GM21360 (cell line): ENCODE measurements around the gene PCSK6.
"Not testable (repeated sequence)": the region's sequence is repeated elsewhere in the genome, so short reads cannot be mapped to it uniquely, and the experiment has no call there.

ENCODE experiments used
- ATAC-seq: cut with Tn5 transposase; IDR thresholded peaks from one replicate; pipeline ENCODE4 v1.9.1; 2021; ENCODE audit warnings: mild to moderate bottlenecking, moderate library complexity; ENCODE audit not compliant: unreplicated experiment

PCSK6 gene

GRCh38 chr15:101406036-101406435 lies 83.5 kb downstream of the PCSK6 start:
- no peak for ATAC-seq

DNA sequence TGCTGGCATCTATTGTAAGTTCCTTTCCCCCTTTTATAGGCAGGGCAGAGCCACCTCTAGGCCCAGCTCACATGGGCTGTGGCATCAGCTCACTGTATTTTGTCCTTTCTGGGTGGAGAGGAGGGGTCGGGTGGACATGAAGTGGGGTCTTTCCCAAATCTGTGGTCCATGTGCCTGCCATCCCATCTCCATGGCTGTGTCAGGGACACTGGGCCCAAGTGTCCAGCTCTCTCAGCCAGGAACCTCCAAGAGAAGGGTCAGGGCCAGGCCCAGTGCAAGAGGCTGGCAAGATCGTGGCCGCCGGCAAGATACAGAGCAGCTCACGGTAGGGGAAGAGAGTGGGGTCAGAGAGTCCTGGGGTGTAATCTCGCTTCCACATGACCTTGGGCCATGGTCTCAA lies 85.3 kb downstream of the PCSK6 start:
- ATAC-seq: no peak

DNA sequence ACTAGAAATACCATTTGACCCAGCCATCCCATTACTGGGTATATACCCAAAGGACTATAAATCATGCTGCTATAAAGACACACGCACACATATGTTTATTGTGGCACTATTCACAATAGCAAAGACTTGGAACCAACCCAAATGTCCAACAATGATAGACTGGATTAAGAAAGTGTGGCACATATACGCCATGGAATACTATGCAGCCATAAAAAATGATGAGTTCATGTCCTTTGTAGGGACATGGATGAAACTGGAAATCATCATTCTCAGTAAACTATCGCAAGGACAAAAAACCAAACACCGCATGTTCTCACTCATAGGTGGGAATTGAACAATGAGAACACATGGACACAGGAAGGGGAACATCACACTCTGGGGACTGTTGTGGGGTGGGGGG lies 86.6 kb downstream of the PCSK6 start:
- not testable (repeated sequence) for ATAC-seq

- no peak for ATAC-seq
These were observed 88.2 kb downstream of the PCSK6 start for GRCh38 chr15:101401286-101401685.

- no peak for ATAC-seq
These were observed 90.1 kb downstream of the PCSK6 start for GRCh38 chr15:101399431-101399830.

DNA sequence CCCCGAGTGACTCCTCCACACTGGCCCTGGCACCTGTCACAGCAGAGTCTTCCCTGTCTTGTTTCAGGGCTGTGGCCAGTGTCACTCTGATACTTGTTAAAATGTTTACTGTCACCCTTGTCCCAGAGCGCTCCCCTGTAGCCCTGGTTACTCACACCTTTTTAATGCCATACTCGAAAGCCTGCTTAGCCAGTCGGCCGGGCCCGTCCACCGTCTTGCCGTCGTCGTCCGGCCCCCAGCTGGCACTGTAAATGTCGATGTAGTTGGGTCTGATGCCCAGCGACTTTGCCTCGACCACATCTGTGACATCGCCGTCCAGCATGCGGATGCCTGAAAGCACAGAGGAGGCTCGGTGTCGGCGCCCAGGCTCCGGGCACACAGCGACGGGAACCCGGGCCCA lies 91.3 kb downstream of the PCSK6 start:
- no peak for ATAC-seq

DNA sequence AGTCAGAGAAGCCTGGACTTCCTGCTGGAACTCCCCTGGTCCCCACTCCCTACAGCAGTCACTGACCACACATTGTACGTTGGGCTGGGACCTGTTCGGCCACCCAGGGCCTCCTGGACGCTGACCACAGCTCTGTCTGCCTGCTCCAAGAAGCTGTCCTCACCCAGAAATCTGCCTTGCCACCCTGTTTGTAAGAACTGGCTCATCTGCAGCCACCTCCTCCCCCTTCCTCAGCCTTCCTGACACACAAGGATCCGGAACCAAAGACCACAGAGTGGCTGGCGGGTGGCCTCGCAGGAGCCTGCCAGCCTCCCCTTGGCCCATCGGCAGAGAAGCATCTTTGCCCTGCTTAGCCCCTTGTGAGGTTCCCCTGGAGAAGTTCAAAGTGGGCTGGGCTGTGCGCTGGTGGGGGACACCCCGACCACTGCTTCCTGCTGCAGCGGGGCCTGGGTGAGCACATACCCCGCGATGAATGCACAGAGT lies 91.9 kb downstream of the PCSK6 start:
- ATAC-seq: no peak

DNA sequence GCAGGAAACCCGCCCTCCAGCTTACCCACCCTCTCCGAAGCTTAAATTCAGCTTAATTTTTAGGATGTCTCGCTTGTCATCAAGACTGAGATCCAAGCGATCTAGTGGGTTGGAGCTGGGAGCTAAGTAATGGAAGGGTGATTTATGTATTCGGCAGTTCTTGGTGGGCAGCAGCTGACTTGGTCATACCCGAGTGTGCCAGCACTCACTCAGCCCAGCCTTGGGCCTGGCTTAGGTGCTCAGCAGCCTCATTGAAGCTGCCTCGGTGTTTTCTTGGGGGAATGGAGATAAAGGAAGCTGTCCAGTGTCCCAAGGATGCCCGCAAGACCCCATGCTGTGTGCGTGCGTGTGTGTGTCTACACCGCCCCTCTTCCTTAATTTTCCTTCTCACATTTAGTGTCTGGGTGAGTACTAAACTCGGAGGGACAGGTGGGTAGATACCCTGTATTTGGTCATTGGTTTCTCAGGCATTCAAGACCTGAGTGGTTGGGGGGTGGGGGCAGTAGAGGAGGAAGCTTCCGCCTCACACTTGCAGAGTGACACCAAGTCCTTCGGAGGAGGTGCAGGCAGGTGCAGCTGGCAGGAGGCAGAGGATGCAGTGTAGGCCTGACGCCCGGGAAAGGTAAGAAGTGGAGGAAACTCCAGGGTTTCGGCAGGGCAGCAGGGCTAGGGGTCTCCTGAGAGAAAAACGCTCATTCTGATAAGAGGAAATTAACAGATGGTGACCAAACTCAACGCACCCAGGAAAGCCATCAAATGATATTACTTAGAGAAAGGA lies 92.8 kb downstream of the PCSK6 start:
- no peak for ATAC-seq

DNA sequence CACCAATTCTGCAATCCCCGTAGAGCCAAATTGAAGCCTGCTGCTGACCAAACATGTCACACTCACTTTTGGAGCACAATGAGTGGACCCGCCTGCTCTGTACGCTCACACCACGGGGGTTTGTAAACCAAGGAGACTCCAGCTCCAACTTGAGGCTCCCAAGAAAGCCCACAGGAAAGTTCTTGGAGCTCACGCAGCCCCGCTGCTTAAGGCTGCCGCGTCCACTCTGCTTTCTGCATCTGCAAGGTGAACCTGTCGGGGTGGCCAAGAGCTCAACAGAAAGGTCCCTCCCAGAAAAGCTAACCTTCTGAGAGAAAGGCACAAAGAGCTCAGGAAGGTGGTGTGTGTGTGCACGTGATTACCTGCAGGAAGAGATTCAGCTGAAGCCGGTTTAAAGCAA lies 94.9 kb downstream of the PCSK6 start:
- ATAC-seq: no peak

DNA sequence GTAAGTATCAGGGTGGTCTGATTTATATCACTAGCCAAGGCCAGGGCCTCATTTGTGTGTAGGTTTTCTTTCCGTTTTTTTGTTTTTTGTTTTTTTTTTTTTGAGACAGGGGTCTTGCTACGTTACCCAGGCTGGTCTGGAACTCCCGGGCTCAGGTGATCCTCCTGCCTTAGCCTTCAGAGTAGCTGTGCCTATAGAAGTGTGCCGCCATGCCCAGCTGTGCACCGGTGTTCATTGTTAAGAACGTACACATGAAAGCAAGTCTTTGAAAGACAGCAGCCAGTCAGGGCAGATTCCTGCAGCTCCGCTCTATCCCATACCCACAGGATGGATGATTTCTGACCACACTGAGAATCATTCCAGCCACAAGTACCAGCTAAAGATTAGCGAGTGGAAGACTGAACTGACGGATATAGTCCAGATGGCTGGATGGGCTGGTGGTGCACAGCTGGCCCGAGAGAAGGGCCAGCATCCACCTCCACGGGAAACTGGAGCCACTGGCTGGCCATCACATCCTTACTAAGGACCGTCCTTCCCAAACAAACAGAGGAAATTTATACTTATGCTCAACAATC lies 95.4 kb downstream of the PCSK6 start:
- ATAC-seq: no peak

DNA sequence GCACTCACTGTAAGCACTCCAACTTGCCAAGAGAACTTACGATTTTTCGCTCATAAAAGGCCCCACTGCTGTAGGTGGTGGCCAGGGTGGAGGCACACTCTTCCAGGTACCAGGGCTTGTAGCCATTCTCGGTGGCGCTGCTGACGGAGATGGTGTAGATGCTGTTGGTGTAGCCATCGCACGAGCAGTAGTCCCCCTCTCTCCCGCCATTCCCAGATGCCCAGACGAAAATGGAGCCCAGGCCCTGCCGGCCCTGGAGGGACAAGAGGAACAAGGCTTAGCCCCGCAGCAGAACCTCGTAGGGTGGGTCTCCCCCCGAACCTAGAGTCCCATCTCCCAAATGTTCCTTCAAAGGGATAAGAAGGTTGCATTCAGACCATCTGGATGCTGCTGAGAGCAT lies 96.3 kb downstream of the PCSK6 start:
- no peak for ATAC-seq

- peak; percentile 59 for ATAC-seq
These were observed 97.4 kb downstream of the PCSK6 start for GRCh38 chr15:101391981-101392640.

- no peak for ATAC-seq
These were observed 98.1 kb downstream of the PCSK6 start for GRCh38 chr15:101391431-101391830.

GRCh38 chr15:101390462-101390861 lies 99.0 kb downstream of the PCSK6 start:
- no peak for ATAC-seq

DNA sequence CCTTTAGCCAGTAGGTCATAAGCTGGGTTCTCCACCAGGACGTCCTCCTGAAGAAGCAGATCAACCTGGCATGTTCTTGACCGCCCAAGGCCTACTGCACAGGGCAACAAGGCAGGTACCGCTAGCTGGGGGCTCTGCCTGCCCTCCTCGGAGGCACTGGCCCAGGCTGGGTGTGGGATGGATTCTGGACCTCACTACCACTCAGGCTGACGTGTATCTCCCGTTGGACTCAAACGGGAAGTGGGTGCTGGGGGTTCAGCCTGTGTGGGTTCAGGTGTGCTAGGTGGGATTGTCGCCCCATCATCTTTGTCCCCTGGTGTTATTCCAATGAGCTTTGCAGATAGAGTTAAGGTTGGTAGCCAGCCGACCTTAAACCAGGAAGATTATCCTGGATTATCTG lies 99.4 kb downstream of the PCSK6 start:
- ATAC-seq: no peak

DNA sequence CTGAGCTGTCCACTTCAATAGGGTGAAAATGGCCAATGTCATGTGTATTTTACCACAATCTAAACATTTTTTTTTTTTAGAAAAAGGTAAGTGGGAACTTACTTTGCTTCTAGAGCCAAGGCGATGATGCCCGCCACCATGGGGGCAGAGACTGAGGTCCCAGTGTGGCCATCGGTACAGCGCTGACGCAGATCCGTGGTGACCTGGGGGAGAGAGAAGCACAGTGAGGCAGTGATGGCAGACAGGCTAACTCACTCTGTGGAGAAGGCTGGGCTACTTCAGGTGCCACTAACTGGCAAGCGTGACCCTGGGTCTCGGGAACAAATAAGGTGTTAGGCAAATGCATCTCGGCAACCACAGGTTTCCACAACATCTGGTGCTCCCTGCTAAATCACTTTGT lies 100.1 kb downstream of the PCSK6 start:
- no peak for ATAC-seq

DNA sequence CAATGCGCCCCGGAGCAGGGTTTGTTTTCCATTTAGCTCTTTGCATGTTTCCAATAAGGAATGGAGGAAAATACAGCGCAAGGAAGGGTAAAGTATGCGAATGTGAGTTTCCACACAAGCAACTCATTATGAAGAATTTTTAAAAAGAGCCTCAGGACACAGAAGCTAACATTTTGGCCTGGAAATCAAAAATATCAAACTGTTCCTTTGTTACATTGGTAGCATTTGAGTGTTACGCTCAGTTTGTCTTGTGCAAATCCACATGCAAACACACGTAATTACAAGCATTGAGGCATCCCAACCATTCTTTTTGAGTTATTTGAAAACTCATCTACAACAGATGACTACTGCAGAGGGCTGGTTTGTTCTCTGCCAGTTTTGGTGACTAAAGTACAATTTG lies 101.5 kb downstream of the PCSK6 start:
- ATAC-seq: no peak

GRCh38 chr15:101387574-101387973 lies 101.9 kb downstream of the PCSK6 start:
- no peak for ATAC-seq

DNA sequence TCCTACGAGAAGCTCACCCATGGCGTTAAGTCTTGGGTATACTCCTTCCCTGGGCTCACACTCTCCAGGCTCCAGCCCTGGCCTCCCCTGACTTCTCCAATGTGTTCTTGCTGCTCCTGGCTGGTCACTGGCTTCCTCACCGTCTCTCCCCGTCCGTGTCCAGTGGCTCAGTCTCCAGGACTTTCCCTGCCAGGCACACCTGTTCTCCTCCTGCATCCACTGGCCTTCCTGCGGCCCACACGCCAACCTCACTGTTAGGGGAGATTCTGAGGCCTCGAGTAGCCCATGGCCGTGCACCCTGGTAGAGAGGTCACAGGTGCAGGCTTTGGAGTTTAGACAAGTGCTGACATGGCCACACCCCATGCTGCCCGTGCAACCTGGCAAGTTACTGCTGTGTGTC lies 102.5 kb downstream of the PCSK6 start:
- ATAC-seq: no peak

GRCh38 chr15:101386006-101386405 lies 103.5 kb downstream of the PCSK6 start:
- no peak for ATAC-seq

GRCh38 chr15:101384276-101384675 lies 105.2 kb downstream of the PCSK6 start:
- ATAC-seq: no peak

GRCh38 chr15:101382544-101382943 lies 107.0 kb downstream of the PCSK6 start:
- no peak for ATAC-seq
